GM19035 (cell line): Measurements from ENCODE around the gene CSNK1G3.
A peak's percentile ranks its signal among the peaks of the same experiment; 100 is the strongest.

Experiments
- ATAC-seq: cut with Tn5 transposase; IDR thresholded peaks from one replicate; pipeline ENCODE4 v1.9.1; 2021; ENCODE audit not compliant: unreplicated experiment

Gene CSNK1G3

DNA sequence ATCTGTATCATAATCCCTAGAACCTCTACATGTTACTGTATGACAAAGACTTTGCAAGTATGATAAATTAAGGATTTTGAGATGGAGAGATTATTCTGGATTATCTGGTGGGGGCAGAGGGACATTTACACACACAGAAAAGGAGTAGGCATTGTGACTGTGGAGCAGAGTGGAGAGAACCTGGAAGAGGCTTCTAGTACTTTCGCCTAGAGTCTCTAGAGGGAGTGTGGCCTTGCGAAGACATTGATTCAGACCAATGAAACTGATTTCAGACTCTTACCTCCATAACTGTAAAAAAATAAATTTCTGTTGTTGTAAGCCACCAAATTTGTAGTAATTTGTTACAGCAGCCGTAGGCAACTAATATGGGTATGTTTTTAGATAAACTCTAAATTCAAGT is 45.9 kb downstream of the CSNK1G3 start:
- no peak for ATAC-seq

DNA sequence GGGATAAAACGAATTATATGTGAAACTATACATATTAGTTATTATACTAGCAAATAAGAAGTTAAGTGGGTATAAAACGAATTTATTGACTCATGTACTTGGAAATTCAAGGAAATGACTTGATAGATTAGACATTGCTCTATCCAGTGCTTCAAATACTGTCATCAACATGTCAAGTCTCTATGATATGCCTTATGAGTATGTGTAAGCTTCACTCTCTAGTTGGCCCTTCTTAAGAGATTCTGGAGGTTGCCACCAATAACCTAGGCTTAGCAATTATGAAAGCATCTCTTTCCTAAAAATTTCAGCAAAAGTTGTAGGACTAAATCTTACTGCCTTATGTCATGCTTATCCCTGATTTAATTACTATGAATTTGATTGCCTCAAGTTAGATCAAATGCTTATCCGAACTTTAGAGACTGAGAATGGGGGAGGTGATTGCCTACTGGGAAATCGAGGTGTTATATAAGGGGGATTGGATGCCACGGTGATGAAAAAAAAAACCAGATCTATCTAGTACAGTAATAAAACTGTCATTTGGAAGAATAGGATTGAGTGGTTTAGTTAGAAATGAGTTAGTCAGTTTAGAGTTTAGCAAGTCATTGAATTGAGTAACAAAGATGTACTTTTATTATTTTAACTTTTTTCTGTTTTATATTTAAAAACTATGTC is 46.9 kb downstream of the CSNK1G3 start:
- no peak for ATAC-seq

DNA sequence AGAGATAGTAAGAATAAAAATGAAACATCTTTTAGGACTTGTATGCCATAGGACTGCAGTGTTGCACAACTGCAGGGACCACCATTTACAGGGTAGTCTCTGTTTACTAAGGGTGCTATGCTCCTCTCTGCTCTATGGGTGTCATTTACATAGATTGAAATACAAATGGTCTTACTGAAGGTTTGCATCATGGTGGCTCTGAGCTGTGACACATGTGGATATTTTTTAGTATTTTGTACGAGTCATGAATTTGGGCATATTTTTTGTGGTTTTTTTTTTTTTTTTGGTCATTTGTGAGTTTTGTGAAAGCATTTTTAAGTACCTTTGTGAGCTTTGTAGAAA is 47.4 kb downstream of the CSNK1G3 start:
- ATAC-seq = no peak

DNA sequence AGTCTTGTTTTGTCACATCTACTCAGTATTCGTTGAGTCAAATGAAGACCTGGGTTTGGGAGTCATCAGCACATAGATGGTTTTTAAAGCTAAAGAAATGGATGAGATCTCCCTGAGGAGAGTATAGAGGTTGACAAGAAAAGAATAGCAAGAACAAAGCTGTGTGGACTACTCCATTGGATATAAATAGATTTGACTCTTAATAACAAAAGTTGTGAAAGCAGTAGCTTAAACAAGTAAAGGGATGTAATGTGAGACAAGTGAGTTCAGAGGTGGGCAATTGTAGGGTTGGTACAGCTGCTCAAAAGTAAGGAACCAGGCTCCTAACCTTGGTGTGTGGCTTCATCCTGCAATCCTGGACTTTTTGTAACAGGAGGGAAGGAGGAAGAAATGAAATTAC is 49.3 kb downstream of the CSNK1G3 start:
- no peak for ATAC-seq

DNA sequence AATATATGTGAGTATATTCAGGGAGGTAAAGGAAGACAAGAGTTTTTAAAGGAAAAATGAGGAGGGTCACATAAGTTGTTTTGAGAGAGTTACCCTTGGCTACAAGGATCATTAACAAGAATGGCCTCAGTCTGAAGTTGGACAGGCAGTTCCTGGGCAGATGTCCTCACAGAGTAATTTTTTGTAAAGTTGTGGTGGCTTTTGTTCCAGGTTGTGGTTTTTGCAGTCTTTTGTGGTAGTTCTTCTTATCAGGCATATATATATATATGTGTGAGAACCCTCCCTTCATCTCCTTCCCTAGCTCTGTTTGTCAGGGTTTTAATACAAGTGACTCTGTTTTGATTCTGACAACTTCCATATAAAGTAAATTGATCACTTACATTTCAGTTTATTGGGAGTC is 60.0 kb downstream of the CSNK1G3 start:
- no peak for ATAC-seq

DNA sequence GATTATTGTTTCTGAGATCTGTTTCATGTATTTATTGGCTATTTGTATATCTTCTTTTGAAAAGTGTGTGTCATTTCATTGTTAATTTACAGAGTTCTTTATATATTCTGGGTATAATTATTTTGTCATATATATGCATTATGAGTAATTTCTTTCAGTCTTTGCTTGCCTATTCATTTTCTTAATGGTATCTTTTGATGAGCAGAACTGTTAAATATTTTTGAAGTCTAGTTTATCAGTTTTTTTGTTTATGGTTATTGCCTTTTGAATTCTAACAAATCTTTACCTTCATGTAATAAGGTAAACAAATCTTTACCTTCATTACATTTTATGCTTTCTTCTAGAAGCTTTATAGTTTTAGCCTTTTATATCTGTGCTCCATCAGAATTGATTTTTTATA is 66.4 kb downstream of the CSNK1G3 start:
- no peak for ATAC-seq

DNA sequence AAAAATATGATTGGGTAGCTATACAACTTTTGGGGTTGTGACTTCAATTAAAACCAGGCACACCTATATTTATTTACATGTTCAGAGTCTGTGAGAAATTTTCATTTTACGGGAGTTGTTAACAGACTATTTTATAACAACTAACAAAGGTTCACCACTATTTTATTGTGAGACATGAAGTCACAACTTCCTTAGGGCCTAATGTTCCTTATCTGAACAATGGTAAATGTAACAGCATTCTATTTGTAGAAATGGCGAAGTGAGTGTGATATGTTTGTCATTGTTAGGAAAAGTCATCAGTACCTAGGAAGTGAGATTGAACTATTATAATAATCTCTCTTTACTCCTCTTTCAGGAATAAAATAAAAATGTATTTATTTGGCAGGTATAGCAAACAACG is 67.4 kb downstream of the CSNK1G3 start:
- no peak for ATAC-seq

DNA sequence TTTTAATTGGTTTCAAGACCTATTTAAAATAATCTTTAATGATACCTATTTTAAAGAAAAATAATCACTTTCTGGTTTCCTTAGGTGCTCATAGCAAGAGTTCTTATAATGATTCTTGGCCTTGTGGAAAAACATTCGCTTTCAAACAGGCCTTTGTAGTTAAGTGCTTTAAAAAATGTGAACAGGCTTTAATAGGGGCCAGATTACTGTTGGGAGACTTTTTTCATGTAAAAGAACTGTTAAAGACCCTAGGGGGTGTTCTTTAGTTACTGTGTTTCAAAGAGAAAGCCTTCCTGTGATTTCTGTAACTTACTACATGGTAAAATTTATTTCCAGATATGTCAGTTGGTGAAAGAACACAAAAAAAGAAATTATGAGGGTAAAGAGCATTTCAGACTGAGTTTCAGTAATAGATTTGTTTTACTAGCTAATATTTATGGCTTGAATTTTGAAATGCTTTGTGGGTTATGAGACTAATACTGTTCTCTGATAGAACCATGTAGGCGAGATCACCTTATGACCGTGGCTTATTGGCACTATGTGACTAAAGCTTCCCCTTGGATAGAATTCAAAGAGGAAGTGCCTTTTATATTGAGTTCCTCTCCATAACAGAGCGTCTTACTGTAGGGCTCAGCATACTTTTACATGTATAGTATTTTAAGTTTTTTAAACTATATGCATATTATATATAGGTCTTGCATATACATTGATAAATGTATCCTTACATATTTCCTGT is 70.7 kb downstream of the CSNK1G3 start:
- ATAC-seq = no peak

DNA sequence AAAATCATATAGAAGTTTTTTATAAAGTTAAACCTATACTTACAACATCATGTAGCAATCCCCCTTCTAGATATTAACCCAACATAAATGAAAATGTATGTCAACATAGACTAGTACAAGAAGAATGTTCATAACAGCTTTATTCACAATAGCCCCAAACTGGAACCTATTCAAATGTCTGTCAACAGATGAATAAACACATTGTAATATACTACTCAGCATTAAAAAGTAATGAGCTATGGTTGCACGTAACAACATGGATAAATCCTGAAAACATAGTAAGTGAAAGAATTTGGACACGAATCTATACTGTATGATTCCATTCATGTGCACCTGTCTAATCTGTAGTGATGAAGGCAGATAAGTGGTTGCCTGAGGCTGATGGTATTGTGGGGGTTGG is 73.9 kb downstream of the CSNK1G3 start:
- no peak for ATAC-seq

DNA sequence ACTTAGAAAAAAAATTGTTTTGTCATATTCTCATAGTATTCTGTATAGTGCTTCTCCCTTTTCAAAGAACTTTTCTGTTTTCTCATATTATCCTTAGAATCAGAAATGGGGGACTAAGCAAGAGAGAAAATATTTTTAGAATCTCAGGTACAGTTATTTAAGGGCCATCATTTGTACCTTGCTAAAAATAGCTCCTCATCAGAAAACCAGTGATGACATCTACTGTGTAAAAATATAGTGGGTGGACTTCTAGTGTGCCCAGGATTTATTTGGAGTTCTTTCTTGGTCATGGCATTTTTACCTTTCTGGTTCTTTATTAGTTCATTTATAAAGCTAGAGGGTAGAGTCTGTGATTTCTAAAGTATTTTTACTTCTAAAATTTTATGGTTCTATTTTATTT is 82.5 kb downstream of the CSNK1G3 start:
- ATAC-seq = no peak

DNA sequence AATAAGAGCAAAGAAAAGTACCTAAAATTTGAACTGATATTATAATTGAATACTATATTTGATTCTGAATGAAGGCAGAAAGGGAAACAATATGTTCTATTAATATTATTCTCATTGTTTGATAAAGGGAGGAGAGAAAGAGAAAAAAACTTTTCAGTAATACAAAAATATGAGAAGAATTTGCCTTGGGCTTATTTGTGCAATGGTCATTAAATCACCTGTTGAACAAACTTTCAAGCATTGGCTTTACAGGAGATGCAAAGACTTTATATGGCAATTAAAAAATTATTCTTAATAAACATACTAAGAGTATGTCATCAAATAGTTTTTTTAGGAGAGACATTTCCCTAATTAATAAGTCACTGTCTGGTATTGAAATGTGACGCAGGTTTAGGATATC is 85.0 kb downstream of the CSNK1G3 start:
- no peak for ATAC-seq

DNA sequence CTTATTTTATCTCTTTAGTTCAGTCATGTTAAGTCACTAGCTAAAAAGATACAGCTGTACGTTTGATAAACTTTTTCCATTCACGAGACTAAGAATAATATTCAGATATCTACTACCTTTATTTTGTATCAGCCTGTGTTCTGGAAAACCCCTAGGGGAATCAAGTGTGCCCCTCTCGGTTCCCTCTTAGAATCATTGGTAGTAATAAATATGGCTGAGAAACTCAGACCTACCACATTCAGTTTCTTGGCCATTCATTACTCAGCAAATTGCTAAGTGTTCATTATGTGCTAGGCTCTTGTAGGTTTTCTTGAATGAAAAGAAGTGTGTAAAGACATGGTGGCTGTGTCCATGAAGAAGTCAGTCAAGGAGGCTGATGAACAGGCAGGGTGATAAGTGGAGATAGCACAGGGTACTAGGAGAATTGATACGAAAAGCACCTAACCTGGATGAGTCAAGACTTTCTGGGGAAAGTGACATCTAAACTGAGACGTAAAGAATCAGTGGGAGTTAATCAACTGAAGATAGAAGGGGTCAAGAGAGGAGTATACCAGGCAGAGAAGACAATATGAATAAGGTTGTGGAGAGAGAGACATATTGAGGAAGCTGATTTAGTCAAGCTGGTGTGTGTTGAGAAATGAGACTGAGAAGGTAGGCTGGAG is 86.2 kb downstream of the CSNK1G3 start:
- no peak for ATAC-seq

DNA sequence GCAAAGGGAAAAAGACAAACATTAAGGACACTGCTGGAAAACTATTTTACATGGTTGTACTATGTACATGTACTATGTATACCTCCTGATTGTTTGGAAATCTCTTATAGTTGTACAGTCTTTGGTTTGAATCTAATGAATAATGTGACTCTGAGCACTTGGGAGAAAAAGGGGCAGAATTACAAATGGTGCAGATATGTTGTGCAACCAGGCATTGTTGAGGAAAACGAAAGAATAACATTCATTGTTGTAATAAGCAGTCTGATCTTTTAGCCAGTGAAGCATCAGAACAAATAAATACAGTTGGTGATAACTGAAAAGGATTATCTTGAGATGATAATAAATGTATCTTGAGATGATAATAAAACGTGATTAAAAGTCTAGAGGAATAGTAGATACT is 87.2 kb downstream of the CSNK1G3 start:
- ATAC-seq = no peak

DNA sequence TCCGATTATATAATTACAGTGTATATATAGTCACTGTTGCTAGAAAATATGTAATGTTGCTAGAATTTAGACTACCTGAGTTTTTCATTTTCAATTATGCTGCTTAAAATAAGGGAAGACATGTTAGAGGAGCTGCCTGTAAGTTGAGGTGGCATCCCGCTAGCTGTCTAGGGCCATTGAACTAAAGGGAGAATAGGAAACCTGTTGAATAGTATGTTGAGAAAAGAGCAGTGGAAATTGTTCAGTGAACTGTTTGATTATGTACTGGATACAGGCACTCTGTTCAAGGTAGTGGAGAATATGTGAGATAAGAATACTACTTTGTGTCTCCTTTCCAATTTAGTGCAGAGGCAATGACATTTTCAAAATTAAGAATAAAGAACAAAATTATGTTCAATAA is 89.6 kb downstream of the CSNK1G3 start:
- ATAC-seq = no peak

DNA sequence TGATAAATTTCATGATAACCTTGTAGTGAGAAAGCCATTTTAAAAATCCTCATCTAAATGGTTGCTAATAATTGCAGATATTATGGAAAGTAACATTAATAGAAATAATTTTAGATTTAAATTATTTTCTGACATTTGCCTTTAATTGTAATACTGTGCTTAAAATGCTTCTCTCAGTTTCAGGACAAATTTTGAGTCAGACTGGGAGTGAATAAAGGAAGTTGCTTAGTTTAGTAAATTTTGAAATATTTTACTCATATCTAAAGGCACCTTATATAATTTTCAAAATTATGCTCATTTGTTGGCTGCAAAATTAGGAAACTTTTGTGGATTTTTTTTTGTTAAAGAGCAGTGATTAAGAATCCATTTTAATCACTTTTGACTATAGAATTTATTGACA is 93.8 kb downstream of the CSNK1G3 start:
- ATAC-seq = peak; percentile 56

DNA sequence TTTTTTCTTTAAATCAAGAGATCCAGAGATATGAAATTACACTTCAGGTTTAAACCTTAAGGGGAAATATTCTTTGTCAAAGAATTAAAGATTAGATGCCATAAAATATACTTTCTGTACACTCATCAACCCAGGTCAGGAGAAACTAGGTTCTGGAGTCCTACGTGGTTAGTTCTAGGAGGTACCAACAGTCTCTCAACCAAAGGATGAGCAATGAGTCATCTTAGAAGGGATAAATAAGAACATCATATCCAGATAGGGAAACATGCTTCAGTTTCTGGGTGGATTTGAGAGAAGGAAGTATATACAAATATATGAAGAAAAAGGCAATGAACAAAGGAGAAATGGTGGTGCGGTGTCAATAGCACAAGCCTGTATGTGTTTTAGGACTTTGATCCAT is 98.2 kb downstream of the CSNK1G3 start:
- no peak for ATAC-seq

DNA sequence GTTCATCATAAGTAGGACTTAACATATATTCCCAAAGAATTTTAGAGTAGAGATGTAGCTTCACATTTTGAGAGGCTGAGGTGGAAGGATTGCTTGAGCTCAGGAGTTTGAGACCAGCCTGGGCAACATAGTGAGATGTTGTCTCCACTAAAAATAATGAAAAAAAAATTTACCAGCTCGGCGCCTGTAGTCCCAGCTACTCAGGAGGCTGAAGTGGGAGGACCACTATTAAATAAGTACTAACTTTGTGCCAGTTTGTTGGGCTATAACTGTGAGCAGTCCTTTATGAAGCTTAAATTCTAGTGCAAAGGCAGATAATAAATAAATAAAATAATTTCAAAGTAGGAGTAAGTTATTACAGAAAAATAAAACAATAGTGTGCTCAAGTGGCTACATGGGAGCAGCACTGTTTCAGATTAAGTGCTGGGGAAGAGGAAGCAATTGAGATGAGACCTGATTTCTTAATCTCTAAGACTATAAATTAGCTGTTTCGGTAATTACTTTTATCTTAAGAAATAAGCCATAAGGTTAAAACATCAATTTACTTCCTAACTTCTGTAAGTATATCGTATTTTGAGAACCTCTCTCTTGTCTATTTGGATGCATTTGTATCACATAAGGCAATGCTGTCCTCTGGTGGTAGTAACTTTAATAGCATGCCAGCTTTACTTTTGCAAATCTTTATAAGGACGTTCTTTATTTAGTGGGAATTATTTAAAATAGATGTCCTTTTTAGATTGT is 98.9 kb downstream of the CSNK1G3 start:
- peak; percentile 82 for ATAC-seq

DNA sequence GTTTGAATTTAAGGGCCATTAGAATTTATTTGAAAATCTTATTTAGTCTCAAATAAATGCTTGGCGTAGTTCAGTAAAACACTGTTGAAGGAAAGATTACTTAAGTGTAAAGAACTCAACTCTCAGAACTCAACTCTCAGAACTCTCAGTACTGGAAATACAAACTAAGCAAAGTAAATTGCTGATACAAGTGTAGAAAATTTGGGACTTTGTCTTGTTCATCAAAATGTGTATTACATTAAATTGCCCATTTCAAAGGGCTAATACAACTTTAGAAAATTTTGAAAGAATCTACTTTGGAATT is 99.4 kb downstream of the CSNK1G3 start:
- peak; percentile 22 for ATAC-seq

DNA sequence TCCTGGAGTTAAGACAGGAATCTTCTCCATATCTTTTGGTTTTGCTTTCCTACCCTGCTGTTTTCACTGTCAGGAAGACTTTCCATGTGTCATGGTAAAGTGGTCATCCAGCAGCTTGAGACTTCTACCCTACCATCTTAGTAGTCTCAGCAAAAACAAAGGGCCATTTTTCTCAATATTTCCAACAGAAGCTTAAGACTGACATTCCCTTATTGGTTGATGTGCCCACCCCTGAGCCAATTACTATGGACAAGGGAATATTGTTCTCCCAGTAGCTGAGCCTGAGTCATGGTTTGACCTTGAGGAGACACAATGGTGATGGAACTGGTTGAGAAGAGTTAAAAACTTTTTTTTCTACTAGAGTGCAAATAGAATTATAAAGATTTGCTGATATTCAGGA is 105.6 kb downstream of the CSNK1G3 start:
- no peak for ATAC-seq

DNA sequence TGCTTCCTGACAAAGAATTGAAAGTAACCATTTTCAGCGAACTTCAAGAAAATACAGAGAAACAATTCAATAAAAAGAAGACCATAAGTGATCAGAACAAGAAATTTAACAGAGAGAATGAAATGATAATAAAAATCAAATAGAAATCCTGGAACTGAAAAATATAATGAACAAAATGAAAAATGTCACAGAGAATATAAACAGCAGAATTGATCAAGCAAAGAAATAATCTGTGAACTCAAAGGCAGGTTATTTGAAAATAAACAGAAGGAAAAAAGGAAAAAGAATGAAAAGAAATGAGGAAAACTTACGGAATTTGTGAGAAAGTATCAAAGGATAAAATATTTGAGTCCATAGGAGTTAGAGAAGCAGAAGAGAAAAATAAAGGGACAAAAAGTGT is 114.1 kb downstream of the CSNK1G3 start:
- ATAC-seq = no peak

DNA sequence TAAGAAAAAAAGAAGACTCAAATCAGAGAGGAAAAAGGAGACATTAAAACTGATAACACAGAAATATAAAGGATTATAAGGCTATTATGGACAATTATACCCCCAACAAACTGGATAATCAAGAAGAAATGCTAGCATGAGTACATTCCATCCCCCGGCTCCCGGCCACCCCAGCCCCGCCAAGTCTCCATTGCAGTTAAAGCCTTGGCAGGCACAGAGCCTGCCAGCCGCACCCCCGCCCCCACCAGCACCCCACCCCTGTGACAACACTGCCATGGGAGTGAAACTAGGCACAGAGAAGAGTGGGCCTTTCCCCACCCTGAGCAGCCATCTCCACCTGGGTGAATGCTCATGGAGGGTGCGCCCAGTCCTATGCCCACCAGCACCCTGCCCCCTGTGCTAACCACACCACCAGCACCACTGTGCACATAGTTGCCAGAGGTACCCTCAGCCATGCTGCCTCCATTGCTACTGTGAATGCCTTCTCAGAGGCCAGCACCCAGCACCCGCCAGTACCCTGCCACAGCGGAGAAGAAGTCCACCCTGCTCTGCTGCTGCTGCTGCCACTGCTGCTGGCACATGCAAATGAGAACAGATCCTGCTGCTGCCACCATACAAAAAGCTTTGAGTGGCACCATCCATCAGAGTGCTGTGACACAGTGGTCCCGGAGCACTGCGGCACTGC is 117.0 kb downstream of the CSNK1G3 start:
- no peak for ATAC-seq
